ENCODE results near the gene RTP1.

The RTP1 gene

GRCh38 chr3:187243933-187244524 lies 46.7 kb downstream of the RTP1 start:
- DNase-seq, result no peak

- no peak for DNase-seq
Observed at GRCh38 chr3:187247398-187247797, 50.1 kb downstream of the RTP1 start.
